GM21723 (cell line): ENCODE results near the gene OR2AP1.
"Not testable (repeated sequence)": the region's sequence is repeated elsewhere in the genome, so short reads cannot be mapped to it uniquely, and the experiment has no call there.

Experiments
- ATAC-seq: cut with Tn5 transposase; IDR thresholded peaks from one replicate; pipeline ENCODE4 v1.9.1; 2021; ENCODE audit warnings: mild to moderate bottlenecking, moderate library complexity; ENCODE audit not compliant: unreplicated experiment

The OR2AP1 gene

DNA sequence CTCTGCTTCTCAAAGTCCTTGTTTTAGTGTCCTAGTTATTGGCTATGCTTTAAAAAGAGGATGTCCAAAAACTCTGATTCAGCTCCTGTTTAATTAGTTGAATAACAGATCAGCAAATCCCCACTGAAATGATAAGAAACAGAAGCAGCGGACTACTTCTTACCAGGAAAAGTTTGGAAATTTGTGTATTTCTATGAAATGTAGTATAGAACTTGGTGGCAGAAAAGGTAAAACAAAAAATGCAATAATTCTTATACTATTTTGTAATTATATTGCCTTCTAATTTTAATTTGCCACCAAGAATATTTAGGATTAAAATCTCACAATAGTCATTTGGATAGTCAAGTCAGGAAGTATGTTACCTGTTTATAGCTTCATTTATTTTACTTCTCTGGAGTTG, at the start of gene OR2AP1:
OR2AP1 (plus strand) TSS at position 301 of the 400 bp plus-strand sequence. CDS start 1,947 bp downstream, outside the sequence.
- ATAC-seq = no peak

DNA sequence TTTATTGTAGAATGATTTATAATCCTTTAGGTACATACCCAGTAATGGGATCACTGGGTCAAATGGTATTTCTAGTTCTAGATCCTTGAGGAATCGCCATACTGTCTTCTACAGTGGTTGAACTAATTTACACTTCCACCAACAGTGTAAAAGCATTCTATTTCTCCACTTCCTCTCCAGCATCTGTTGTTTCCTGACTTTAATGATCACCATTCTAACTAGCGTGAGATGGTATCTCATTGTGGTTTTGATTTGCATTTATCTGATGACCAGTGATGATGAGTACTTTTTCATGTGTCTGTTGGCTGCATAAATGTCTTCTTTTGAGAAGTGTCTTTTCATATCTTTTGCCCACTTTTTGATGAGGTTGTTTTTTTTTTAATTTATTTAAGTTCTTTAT, 24.0 kb upstream of the OR2AP1 start:
- not testable (repeated sequence) for ATAC-seq

DNA sequence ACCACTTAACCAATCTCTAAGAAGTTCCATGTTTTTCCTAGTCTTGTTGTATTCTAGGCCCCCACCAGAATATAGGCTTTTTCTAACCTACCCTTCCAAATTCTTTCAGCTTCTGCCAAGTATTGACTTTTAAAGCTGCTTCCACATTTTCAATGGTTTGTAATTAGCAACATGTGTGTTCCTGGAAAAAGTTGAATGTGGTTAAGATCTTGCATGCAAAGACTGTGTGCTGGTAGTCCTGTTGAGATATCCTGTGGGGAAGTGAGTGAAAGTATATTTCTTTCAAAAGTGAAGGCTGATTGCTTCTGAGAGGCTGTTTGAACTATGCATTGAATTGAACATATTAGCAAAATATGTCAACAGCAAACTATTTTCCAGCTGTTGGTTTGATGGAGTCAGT, 23.5 kb upstream of the OR2AP1 start:
- ATAC-seq = no peak

DNA sequence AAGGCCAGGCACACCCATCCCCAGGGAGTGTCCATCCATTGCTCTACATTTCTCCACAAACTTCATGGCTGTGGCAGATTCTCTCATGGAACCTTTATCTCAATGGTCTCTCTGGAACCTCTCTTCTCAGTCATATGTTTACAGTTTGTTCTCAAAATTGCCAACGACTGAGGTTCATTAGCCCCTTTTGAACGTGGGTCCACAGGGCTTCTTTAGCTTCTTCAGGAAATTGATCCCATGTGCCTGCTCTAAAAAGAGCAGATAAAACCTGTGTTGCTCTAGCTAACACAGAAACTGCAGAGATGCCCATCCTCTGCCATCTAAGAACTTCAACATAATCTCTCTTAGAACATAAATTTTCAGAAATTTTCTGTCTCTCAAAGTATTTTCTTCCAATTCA, 23.0 kb upstream of the OR2AP1 start, which contains the start of gene OR6C4:
OR6C4 (plus strand) TSS at position 301 of the 400 bp plus-strand sequence. CDS start 1,625 bp downstream, outside the sequence.
- no peak for ATAC-seq

DNA sequence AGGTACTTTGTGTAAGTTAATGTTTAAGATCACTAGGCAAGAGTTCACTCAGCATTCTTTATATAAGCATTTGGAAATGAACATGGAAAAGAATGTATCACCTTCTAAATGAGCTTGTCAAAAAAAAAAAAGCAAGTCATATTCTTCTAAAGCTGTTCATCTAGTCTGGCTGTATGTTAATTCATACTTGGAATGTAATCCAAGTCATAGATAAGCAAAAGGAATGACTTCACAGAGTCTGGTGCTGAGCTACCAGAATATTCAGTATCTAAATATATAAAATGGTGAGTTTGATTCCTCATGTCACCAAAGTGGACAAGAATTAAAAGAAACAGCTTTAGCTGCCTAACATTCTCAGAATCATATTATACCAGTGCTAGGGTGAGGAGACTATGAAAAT, 18.0 kb upstream of the OR2AP1 start:
- no peak for ATAC-seq

DNA sequence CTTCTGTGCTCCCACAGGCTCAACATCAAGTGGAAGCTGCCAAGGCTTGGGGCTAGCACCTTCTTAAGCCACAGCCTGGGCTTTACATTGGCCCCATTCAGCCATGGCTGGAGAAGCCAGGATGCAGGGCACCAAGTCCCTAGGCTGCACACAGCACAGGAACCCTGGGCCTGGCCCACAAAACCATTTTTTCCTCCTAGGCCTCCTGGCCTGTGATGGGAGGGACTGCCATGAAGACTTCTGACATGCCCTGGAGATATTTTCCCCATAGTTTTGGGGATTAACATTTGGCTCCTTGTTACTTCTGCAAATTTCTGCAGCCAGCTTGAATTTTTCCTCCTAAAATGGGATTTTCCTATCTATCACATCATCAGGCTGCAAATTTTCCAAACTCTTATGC, 2.2 kb upstream of the OR2AP1 start:
- not testable (repeated sequence) for ATAC-seq

DNA sequence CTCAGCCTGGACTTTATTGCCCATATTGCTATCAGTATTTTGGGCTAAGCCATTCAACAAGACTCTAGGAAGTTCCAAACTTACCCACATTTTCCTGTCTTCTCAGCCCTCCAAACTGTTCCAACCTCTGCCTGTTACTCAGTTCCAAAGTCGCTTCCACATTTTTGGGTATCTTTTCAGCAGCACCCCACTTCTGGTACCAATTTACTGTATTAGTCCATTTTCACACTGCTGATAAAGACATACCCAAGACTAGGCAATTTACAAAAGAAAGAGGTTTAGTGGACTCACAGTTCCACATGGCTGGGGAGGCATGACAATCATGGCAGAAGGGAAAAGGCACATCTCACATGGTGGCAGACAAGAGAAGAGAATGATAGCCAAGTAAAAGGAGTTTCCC, 1.6 kb upstream of the OR2AP1 start:
- not testable (repeated sequence) for ATAC-seq

DNA sequence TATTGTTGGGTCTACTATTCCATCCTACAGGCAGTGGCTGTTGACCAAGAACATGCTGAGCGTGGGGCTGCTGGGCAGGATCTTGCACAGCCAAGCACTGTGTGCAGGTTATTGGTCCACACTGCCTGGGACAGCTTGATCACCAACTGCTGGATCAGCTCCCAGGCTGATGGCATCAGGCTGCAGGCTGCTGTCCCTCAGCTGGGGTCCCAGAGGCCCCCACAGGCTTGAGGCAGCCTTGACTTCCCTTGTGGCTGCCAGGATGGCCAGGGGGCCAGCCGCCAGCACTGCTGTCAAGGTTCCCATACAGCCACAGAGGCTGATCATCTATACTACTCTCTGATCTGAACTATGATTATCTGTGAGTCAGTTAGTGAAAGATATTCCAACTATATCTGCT, 9.8 kb downstream of the OR2AP1 start:
- ATAC-seq = no peak

DNA sequence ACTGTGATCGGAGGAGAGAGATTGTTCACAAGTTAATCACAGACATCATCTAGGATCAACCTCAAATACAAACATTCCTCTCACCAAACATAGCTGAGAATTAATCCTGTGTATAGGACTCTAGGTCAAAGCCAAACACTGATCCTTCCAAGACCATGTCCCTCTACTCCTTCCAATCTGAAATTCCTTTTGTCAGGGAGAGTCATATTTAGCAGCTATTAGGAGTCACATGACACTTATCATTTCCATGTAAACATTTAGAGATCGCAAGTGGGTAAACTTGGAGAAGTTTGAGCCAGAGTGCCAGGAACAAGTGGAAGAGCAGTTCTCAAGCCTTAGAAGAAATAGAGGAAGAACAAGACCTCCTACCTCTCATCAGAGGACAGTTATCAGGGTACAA, 13.5 kb downstream of the OR2AP1 start:
- no peak for ATAC-seq

DNA sequence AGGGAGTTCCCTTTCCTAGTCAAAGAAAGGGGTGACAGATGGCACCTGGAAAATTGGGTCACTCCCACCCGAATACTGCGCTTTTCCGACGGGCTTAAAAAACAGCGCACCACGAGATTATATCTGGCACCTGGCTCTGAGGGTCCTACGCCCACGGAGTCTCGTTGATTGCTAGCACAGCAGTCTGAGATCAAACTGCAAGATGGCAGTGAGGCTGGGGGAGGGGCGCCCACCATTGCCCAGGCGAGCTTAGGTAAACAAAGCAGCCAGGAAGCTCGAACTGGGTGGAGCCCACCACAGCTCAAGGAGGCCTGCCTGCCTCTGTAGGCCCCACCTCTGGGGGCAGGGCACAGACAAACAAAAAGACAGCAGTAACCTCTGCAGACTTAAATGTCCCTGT, 17.9 kb downstream of the OR2AP1 start:
- not testable (repeated sequence) for ATAC-seq

DNA sequence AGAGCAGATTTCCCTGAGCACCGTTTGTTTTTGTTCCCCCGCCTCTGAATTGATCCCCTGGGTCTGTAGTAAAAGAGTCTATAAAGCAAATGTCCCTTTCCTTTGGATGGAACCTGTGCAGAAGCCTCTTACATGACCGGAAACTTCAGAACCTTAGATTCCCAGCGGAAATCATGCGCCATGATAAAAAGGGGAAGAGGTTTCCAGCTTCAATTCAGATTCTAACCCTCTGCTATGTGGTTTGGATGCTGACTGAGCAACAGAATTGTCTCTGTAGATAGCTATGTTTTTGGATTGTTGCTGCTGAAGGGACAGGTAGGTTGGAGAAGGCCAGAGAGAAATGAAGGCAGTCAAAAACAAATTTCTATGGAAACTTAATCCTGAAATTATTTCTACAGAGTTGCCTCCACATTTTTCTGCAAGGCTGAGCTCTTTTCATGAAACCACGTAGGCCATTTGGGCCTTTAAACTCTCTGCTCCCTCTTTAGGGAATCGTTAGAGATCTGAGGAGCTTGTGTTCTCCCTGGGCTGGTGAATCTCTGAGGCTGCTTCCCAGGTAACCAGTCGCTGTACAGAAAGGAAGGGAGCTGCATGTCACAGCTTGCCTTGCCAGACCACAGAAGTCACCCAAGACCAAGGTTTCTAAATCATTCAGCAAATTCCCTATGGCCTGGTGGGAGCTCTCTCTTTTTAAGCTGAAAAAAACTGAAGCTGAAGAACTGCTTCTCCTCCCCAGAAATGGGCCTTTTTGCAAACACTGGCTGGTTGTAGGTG, 35.7 kb downstream of the OR2AP1 start:
- no peak for ATAC-seq

DNA sequence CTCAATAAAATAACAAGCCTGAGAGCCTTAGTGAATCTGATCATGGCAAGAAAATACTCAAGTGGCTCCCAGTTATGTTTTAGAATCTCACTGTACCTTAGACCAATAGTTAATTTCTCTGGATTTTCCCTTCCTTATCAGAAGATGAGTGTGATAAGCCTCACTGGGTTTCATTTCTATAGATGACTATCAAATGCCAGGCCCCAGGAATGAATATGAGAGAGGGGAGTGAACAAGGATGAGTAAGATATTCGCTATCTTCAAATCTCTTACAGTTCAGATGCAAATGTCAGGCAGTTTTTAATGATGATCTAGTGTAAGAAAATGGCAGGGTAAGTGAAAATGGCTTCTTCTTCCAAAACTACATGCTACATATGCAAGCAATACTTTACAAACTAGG, 38.3 kb downstream of the OR2AP1 start:
- ATAC-seq = no peak

DNA sequence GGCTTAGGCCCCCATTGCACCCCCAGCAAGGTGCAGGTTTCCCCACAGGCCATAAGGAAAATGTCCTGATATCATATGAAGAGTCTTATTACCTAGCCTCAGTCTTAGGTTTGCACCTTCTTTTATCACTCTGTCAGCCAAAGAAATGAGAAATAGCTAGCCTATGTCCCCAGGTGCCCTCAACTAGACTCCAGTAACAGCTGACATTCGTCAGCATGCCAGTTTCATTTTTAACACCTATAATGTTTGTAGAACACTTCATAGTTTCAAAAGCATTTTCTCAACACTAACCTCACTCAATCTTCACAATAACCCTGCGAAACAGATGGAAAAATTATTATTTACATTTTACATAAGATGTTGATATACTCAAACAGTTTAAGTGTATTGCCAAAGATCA, 40.4 kb downstream of the OR2AP1 start:
- ATAC-seq = no peak

DNA sequence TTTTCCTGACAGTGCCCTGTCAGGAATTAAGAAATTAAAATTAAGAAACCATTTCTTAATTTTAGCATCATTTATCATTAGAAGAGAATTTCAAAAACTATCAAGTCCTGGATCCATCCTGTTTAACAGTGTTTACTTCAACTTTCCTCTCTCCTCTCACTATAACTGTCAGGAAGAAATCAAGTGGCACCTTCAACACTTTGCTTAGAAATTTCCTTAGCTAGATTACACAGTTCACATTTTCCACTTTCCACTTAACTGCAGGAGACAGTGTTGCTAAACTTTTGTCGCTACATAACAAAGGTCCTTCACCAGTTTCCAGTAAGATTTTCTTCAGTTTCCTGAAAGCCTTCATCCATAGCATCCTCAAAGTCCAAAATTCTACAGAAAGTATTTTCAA, 42.5 kb downstream of the OR2AP1 start:
- no peak for ATAC-seq

DNA sequence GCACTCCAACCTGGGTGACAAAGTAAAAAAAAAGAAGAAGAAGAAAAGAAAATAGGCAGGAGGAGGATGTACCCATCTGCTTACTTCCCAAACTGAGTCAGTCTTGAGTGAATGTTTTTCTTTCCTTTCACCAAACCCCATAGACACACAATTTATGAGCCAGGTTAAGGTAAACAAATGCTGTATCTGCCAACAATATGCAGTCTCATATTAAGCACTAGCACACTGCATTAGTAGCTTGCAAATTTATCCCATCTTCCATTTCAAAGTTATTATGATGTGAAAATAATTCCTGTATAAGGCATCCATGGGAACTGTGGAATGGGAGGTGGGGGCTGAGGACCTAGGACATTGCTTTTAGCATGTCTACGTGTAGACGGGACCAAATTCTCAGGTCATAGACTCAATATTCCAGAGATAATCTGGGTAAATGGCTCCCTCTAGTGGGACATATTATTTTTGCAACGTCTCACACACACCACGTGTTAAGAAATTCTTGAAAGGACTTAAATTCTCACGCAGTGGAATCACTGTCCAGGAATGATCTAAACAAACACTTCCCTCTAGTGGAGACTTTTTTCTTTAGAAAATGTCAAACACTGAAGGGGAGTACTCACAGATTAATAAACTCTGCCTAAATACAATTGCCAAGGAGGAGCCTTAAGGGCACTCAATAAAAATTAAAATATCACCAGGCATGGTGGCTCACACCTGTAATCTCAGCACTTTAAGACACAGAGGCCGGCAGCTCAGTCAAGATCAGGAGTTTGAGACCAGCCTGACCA, 47.3 kb downstream of the OR2AP1 start:
- peak; percentile 96 for ATAC-seq

DNA sequence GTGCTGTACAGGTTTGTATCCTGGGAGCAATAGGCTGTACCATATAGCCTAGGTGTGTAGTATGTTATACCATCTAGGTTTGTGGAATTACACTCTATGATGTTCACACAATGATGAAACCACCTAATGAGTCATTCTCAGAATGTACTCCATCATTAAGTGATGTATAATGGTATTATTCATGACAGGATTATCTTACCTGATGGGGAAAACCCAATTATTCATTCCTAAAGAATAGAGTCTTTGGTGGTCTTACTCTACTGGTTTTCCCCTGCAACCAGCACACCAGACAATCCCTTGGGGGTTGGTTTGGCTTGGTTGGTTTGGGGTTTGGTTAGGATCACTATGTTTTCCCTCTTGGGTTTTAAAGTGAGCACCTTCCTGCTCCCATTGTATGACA, 51.8 kb downstream of the OR2AP1 start:
- no peak for ATAC-seq
